DOHH2 (cell line): ENCODE measurements around the gene AGFG1.

Experiments
- CTCF ChIP-seq: fragments of 200-600 bp; sonication (generic); IDR thresholded peaks from one replicate; pipeline ENCODE4 v1.5.1; 2014; ENCODE audit warnings: antibody characterized with exemption, mild to moderate bottlenecking, low read depth, low read length; ENCODE audit not compliant: poor library complexity, severe bottlenecking
- EZH2phosphoT487 ChIP-seq: fragments of 200-600 bp; sonication (generic); IDR thresholded peaks from 2 replicates; pipeline ENCODE4 v1.6.1; 2017; ENCODE audit warnings: borderline replicate concordance, mild to moderate bottlenecking, antibody characterized with exemption, low read length, moderate library complexity, mixed read lengths

GRCh38 chr2:227472265-227473121, 537 bp downstream of the AGFG1 start:
- TF ChIP-seq CTCF, result no peak
- TF ChIP-seq EZH2phosphoT487, result no peak
